Activated CD4-positive, CD25-positive, alpha-beta regulatory T cell treated with anti-CD3 and anti-CD28 coated beads, Interleukin-2, amount 50 U/mL, for 24 hours (primary cell): Measurements from ENCODE around the gene IL13RA1.
"Not testable (repeated sequence)": the region's sequence is repeated elsewhere in the genome, so short reads cannot be mapped to it uniquely, and the experiment has no call there.

Experiments
- ATAC-seq, 2 donors: fragments of 150-1000 bp; cut with Tn5 transposase; one replicate each; pipeline ENCODE4 v1.10.0; 2021; ENCODE audit warnings: mild to moderate bottlenecking in 1 of 2, moderate library complexity in 1 of 2

IL13RA1 gene

GRCh38 chrX:118726887-118727685 lies at the start of gene IL13RA1:
Gene IL13RA1, plus strand, starts transcription at chrX:118727606. Its CDS starts 33 bp downstream, at chrX:118727639.
- ATAC-seq: peak; percentile 38 to 41

- no peak for ATAC-seq
These were observed 48.1 kb upstream of the IL13RA1 start for GRCh38 chrX:118679290-118679689.

- ATAC-seq: no peak
These were observed 45.0 kb upstream of the IL13RA1 start for GRCh38 chrX:118682258-118683014.

GRCh38 chrX:118685393-118685792 lies 42.0 kb upstream of the IL13RA1 start:
- no peak for ATAC-seq

GRCh38 chrX:118688935-118689334 lies 38.5 kb upstream of the IL13RA1 start:
- no peak for ATAC-seq

- ATAC-seq: no peak
These were observed 33.6 kb upstream of the IL13RA1 start for GRCh38 chrX:118693843-118694242.

- ATAC-seq: no peak
These were observed 32.8 kb upstream of the IL13RA1 start for GRCh38 chrX:118694638-118695037.

GRCh38 chrX:118698516-118699170 lies 28.8 kb upstream of the IL13RA1 start:
- ATAC-seq: no peak

GRCh38 chrX:118702741-118703140 lies 24.7 kb upstream of the IL13RA1 start:
- ATAC-seq: no peak

- no peak for ATAC-seq
These were observed 20.7 kb upstream of the IL13RA1 start for GRCh38 chrX:118706681-118707080.

GRCh38 chrX:118714521-118714920 lies 12.9 kb upstream of the IL13RA1 start:
- no peak for ATAC-seq

GRCh38 chrX:118715917-118716316 lies 11.5 kb upstream of the IL13RA1 start:
- not testable (repeated sequence) for ATAC-seq

GRCh38 chrX:118716833-118717232 lies 10.6 kb upstream of the IL13RA1 start:
- ATAC-seq: not testable (repeated sequence)

GRCh38 chrX:118717678-118718391 lies 9.6 kb upstream of the IL13RA1 start:
- no peak for ATAC-seq

- ATAC-seq: no peak
These were observed 8.7 kb upstream of the IL13RA1 start for GRCh38 chrX:118718737-118719136.

GRCh38 chrX:118720058-118720707 lies 7.2 kb upstream of the IL13RA1 start:
- no peak for ATAC-seq

- ATAC-seq: no peak
These were observed 4.0 kb upstream of the IL13RA1 start for GRCh38 chrX:118723376-118723775.

- ATAC-seq: no peak
These were observed 3.0 kb upstream of the IL13RA1 start for GRCh38 chrX:118724365-118724764.

GRCh38 chrX:118724775-118725174 lies 2.6 kb upstream of the IL13RA1 start:
- ATAC-seq: no peak

GRCh38 chrX:118726396-118726795 lies 1.0 kb upstream of the IL13RA1 start:
- no peak for ATAC-seq

GRCh38 chrX:118727686-118728339 lies 407 bp downstream of the IL13RA1 start:
- ATAC-seq: no peak
